NCI-H526 (cell line): ENCODE measurements around the gene CEP70.
"Not testable (repeated sequence)": the region's sequence is repeated elsewhere in the genome, so short reads cannot be mapped to it uniquely, and the experiment has no call there.

Source experiments
- DNase-seq, 2 experiments: peaks; one replicate each; lab custom pipeline; 2025; lab: John Stamatoyannopoulos, UW

CEP70 gene

GRCh38 chr3:138594150-138594934, at the start of gene CEP70:
Gene CEP70 (minus strand): TSS chr3:138594260. CDS start chr3:138572927, 21,333 bp downstream.
- no peak for DNase-seq

- DNase-seq = no peak
Measured at GRCh38 chr3:138642927-138643253, 48.8 kb upstream of the CEP70 start.

- DNase-seq = no peak
Measured at GRCh38 chr3:138642226-138642926, 48.3 kb upstream of the CEP70 start.

- no peak for DNase-seq
Measured at GRCh38 chr3:138640537-138640936, 46.5 kb upstream of the CEP70 start.

GRCh38 chr3:138638641-138639040, 44.6 kb upstream of the CEP70 start:
- DNase-seq = no peak

GRCh38 chr3:138629526-138629925, 35.5 kb upstream of the CEP70 start:
- DNase-seq = no peak

- DNase-seq = no peak
Measured at GRCh38 chr3:138625707-138626365, 31.8 kb upstream of the CEP70 start.

GRCh38 chr3:138624518-138624917, 30.5 kb upstream of the CEP70 start:
- no peak for DNase-seq

- DNase-seq = no peak
Measured at GRCh38 chr3:138620431-138620830, 26.4 kb upstream of the CEP70 start.

- DNase-seq = no peak
Measured at GRCh38 chr3:138615462-138615861, 21.4 kb upstream of the CEP70 start.

GRCh38 chr3:138609898-138610266, 15.8 kb upstream of the CEP70 start:
- no peak for DNase-seq

GRCh38 chr3:138608322-138609135, 14.5 kb upstream of the CEP70 start, which contains the start of gene FAIM:
Gene FAIM (plus strand): TSS chr3:138608771. CDS start chr3:138619727, 10,956 bp downstream.
- peak; percentile 31 to 88 for DNase-seq

- DNase-seq = not testable (repeated sequence)
Measured at GRCh38 chr3:138604106-138604595, 10.1 kb upstream of the CEP70 start.

- DNase-seq = not testable (repeated sequence)
Measured at GRCh38 chr3:138601661-138602060, 7.6 kb upstream of the CEP70 start.

- no peak for DNase-seq
Measured at GRCh38 chr3:138600100-138600745, 6.2 kb upstream of the CEP70 start.

GRCh38 chr3:138598534-138598933, 4.5 kb upstream of the CEP70 start:
- DNase-seq = no peak

- not testable (repeated sequence) for DNase-seq
Measured at GRCh38 chr3:138597186-138597976, 3.3 kb upstream of the CEP70 start.

GRCh38 chr3:138594935-138595610, 1.0 kb upstream of the CEP70 start:
- DNase-seq = no peak

- no peak for DNase-seq
Measured at GRCh38 chr3:138593488-138594149, 441 bp downstream of the CEP70 start.
